Body of pancreas (tissue), 4 donors: ENCODE data around the gene TTC33. TPM values are rescaled to one million over a fixed set of nuclear protein-coding genes. Genes with fewer than 3 reads are reported as not detected.

ENCODE experiments used
- ATAC-seq: fragments of 150-250 bp; one replicate; pipeline ENCODE4 v1.9.1; 2016
- DNase-seq, 4 donors: peaks; one replicate each; pipeline ENCODE4 v3.0.0-alpha.2; 2019
- H3K27ac ChIP-seq, 4 donors: fragments of 200-600 bp; sonication (generic); 1 replicate in 3 of 4; 2 replicates in 1 of 4; pipeline versions ENCODE4 v1.5.1 to v1.6.1; 2016 to 2019; ENCODE audit warnings: mild to moderate bottlenecking in 1 of 4, mixed read lengths in 1 of 4, moderate library complexity in 1 of 4
- H3K27me3 ChIP-seq, 2 donors: fragments of 200-600 bp; sonication (generic); one replicate each; pipeline ENCODE4 v1.6.0; 2016; ENCODE audit warnings: mild to moderate bottlenecking in 1 of 2
- H3K36me3 ChIP-seq, 2 donors: fragments of 200-600 bp; sonication (generic); replicated peaks in 1 of 2; 2 replicates each; pipeline ENCODE4 v1.5.1; 2016; ENCODE audit warnings: low read depth in 2 of 2; ENCODE audit not compliant: insufficient read depth in 1 of 2
- H3K4me1 ChIP-seq: fragments of 200-600 bp; sonication (generic); one replicate; pipeline ENCODE4 v1.6.0; 2016
- H3K4me3 ChIP-seq, 2 donors: fragments of 200-600 bp; sonication (generic); 1 replicate in 1 of 2; 2 replicates in 1 of 2; pipeline ENCODE4 v1.5.1; 2016 to 2019
- H3K9me3 ChIP-seq, 3 donors: fragments of 200-600 bp; sonication (generic); 1 replicate in 2 of 3; 2 replicates in 1 of 3; pipeline ENCODE4 v1.5.1; 2016
- CTCF ChIP-seq, 7 experiments: fragments of 450-650 bp in 4 of 7; fragments of 200-600 bp in 3 of 7; sonication (generic) in 3 of 7; IDR thresholded peaks; one replicate each; pipeline ENCODE4 v1.5.1; 2016 to 2019; ENCODE audit warnings: antibody characterized with exemption in 7 of 7
- POLR2A ChIP-seq, 3 donors: fragments of 450-650 bp; IDR thresholded peaks; one replicate each; pipeline ENCODE4 v1.6.1; 2016; ENCODE audit warnings: antibody characterized with exemption in 3 of 3, mild to moderate bottlenecking in 2 of 3
- WGBS, 2 donors: methylation state at CpG; one replicate each; pipeline ENCODE4 v1.1.5; 2017; 5-methylcytosine and 5-hydroxymethylcytosine counted together
- intact Hi-C: fragments of 100-400 bp; cut with DNase I; formaldehyde crosslinking; loops from one replicate; pipeline ENCODE4 v1.15.1; 2023
- total RNA-seq, 2 donors: library from RNA; depleted of rRNA; stranded (reverse); fragments of >200 nt; gene quantifications; one replicate each; pipeline ENCODE4 v1.1.0, GENCODE V29; 2016

Gene TTC33
- total RNA-seq, 2 donors from 2014 or later = 2.3 to 9.3 TPM

- WGBS, 2 donors = 80 to 81% methylated on average over 1 of the region's 1 CpG
- intact Hi-C loops = no loop called here
- Histone ChIP-seq H3K27me3 (no peaks in the 10 kb centered on the region), H3K27ac (no peak overlapping the region), H3K9me3 (peaks cover 0 to 3% (median 0%) of the 10 kb centered on the region in 3 donors), H3K4me3 (no peak overlapping the region), H3K36me3 (no peaks in the 10 kb centered on the region), H3K4me1 (no peaks in the 10 kb centered on the region)
- no peak for TF ChIP-seq POLR2A (IDR thresholded peaks at IDR 0.05)
- TF ChIP-seq CTCF (IDR thresholded peaks at IDR 0.05) = no peak
- no peak for ATAC-seq
- no peak for DNase-seq
Measured at GRCh38 chr5:40587376-40587775, 168.4 kb downstream of the TTC33 start.

GRCh38 chr5:40585537-40586267, 170.1 kb downstream of the TTC33 start:
- H3K27ac ChIP-seq = no peak overlapping the region
- no peak for TF ChIP-seq POLR2A (IDR thresholded peaks at IDR 0.05)
- TF ChIP-seq CTCF (IDR thresholded peaks at IDR 0.05) = no peak
- DNase-seq (no peak), ATAC-seq (no peak)
- intact Hi-C loops = no loop called here
- peaks cover 0 to 3% (median 0%) of the 10 kb centered on the region in 3 donors for H3K9me3 ChIP-seq
- H3K4me1 ChIP-seq = no peaks in the 10 kb centered on the region
- H3K4me3 ChIP-seq = no peak overlapping the region
- no peaks in the 10 kb centered on the region for H3K27me3 ChIP-seq
- WGBS, 2 donors = 85% methylated on average over 5 of the region's 5 CpGs
- H3K36me3 ChIP-seq = no peaks in the 10 kb centered on the region

- Histone ChIP-seq H3K27ac (no peak overlapping the region), H3K27me3 (no peaks in the 10 kb centered on the region), H3K9me3 (no peaks in the 10 kb centered on the region), H3K4me1 (no peaks in the 10 kb centered on the region), H3K36me3 (no peaks in the 10 kb centered on the region), H3K4me3 (no peak overlapping the region)
- DNase-seq (no peak), ATAC-seq (no peak)
- intact Hi-C loops = no loop called here
- no peak for TF ChIP-seq CTCF (IDR thresholded peaks at IDR 0.05)
- no peak for TF ChIP-seq POLR2A (IDR thresholded peaks at IDR 0.05)
- 73 to 74% methylated on average over 2 of the region's 2 CpGs for WGBS, 2 donors
Measured at GRCh38 chr5:40584054-40584453, 171.7 kb downstream of the TTC33 start.

GRCh38 chr5:40578501-40579451, 177.0 kb downstream of the TTC33 start:
- no peak overlapping the region for H3K4me3 ChIP-seq
- no peaks in the 10 kb centered on the region for H3K36me3 ChIP-seq
- ATAC-seq = no peak
- H3K27me3 ChIP-seq = no peaks in the 10 kb centered on the region
- intact Hi-C loops = no loop called here
- H3K27ac ChIP-seq = no peak overlapping the region
- no peaks in the 10 kb centered on the region for H3K4me1 ChIP-seq
- DNase-seq = no peak
- H3K9me3 ChIP-seq = no peaks in the 10 kb centered on the region
- whole genome bisulfite sequencing, 2 donors = 72 to 78% methylated on average over 9 of the region's 9 CpGs
- TF ChIP-seq POLR2A (IDR thresholded peaks at IDR 0.05) (no peak), CTCF (IDR thresholded peaks at IDR 0.05) (no peak)
